IMR-90 (cell line): ENCODE results near the gene PPARD. TPM values are rescaled to one million over a fixed set of nuclear protein-coding genes. Genes with fewer than 3 reads are reported as not detected.

Experiments
- ATAC-seq: fragments of 200-7000 bp; cut with Tn5 transposase; 2 replicates; pipeline ENCODE4 v1.9.1; 2020; ENCODE audit warnings: low read depth, mild to moderate bottlenecking, moderate library complexity
- BruUV-seq: library from RNA; stranded (reverse); fragments of 400-500 nt; replicated peaks from 2 replicates; lab custom pipeline; 2021; lab: Mats Ljungman, UMichigan
- CTCF ChIA-PET: fragments of 300-600 bp; formaldehyde crosslinking; extraction: SDS; loops from one replicate; lab custom pipeline; 2021; ENCODE audit warnings: antibody characterized with exemption; lab: Yijun Ruan, JAX
- POLR2A ChIA-PET: fragments of 300-600 bp; sonication (Branson Sonifier 250); formaldehyde crosslinking; loops from one replicate; lab custom pipeline; 2022; ENCODE audit warnings: antibody characterized with exemption; ENCODE audit not compliant: unreplicated experiment; lab: Charles Lee
- DNase-seq: peaks from one replicate; pipeline ENCODE4 v3.0.0; 2013
- H2AFZ ChIP-seq: replicated peaks from 2 replicates; pipeline ENCODE3; 2013; ENCODE audit warnings: low read length, mild to moderate bottlenecking; ENCODE audit not compliant: poor library complexity
- H2AK5ac ChIP-seq: 2 replicates; pipeline ENCODE4 v1.6.1; 2013; ENCODE audit warnings: low read depth, low read length, inconsistent platforms
- H2AK9ac ChIP-seq: replicated peaks from 2 replicates; pipeline ENCODE3; 2013; ENCODE audit warnings: mild to moderate bottlenecking, low read depth, low read length, moderate library complexity; ENCODE audit not compliant: poor library complexity
- H2BK120ac ChIP-seq: 2 replicates; pipeline ENCODE4 v1.6.1; 2013; ENCODE audit warnings: low read depth, low read length, inconsistent platforms
- H2BK15ac ChIP-seq: 3 replicates; pipeline ENCODE4 v1.6.1; 2013; ENCODE audit warnings: low read depth, low read length, inconsistent platforms
- H2BK20ac ChIP-seq: 2 replicates; pipeline ENCODE4 v1.6.1; 2013; ENCODE audit warnings: low read depth, mild to moderate bottlenecking, inconsistent platforms, low read length, moderate library complexity
- H2BK5ac ChIP-seq: 2 replicates; pipeline ENCODE4 v1.6.1; 2013; ENCODE audit warnings: mild to moderate bottlenecking, low read depth, low read length, inconsistent platforms; ENCODE audit not compliant: poor library complexity, severe bottlenecking
- H3K14ac ChIP-seq: replicated peaks from 2 replicates; pipeline ENCODE4 v1.6.1; 2013; ENCODE audit warnings: low read depth, low read length, inconsistent platforms
- H3K18ac ChIP-seq: 2 replicates; pipeline ENCODE4 v1.6.1; 2013; ENCODE audit warnings: low read depth, low read length, control low read depth
- H3K23ac ChIP-seq: 2 replicates; pipeline ENCODE4 v1.6.1; 2013; ENCODE audit warnings: low read depth, low read length, inconsistent platforms
- H3K27ac ChIP-seq: 2 replicates; pipeline ENCODE4 v1.5.1; 2013; ENCODE audit warnings: mild to moderate bottlenecking, control low read depth, low read length; ENCODE audit not compliant: insufficient read depth
- H3K27me3 ChIP-seq: 2 replicates; pipeline ENCODE4 v1.6.1; 2013; ENCODE audit warnings: low read length; ENCODE audit not compliant: control insufficient read depth, insufficient read depth
- H3K36me3 ChIP-seq: 2 replicates; pipeline ENCODE4 v1.6.1; 2013; ENCODE audit warnings: low read length, mixed read lengths; ENCODE audit not compliant: control insufficient read depth, insufficient read depth
- H3K4ac ChIP-seq: 2 replicates; pipeline ENCODE4 v1.6.1; 2013; ENCODE audit warnings: low read depth, low read length, inconsistent platforms
- H3K4me1 ChIP-seq: 2 replicates; pipeline ENCODE4 v1.6.1; 2013; ENCODE audit warnings: low read length, mixed read lengths; ENCODE audit not compliant: control insufficient read depth, insufficient read depth
- H3K4me2 ChIP-seq: 2 replicates; pipeline ENCODE4 v1.6.1; 2013; ENCODE audit warnings: low read depth, mild to moderate bottlenecking, control low read depth, low read length, moderate library complexity
- H3K4me3 ChIP-seq: 2 replicates; pipeline ENCODE4 v1.5.1; 2013; ENCODE audit warnings: low read depth, mild to moderate bottlenecking, control low read depth, low read length, moderate library complexity; ENCODE audit not compliant: insufficient read depth
- H3K56ac ChIP-seq: 2 replicates; pipeline ENCODE4 v1.6.1; 2013; ENCODE audit warnings: low read length, inconsistent platforms; ENCODE audit not compliant: insufficient read depth; ENCODE audit errors: extremely low read depth
- H3K79me1 ChIP-seq, 2 experiments: 2 replicates each; pipeline ENCODE4 v1.6.1; 2013; ENCODE audit warnings: low read length in 2 of 2, inconsistent platforms in 1 of 2, low read depth in 1 of 2
- H3K9ac ChIP-seq: 2 replicates; pipeline ENCODE4 v1.6.1; 2013; ENCODE audit warnings: low read depth, low read length, control low read depth
- H3K9me1 ChIP-seq: 2 replicates; pipeline ENCODE4 v1.6.1; 2013; ENCODE audit warnings: low read length, inconsistent platforms; ENCODE audit not compliant: insufficient read depth
- H3K9me3 ChIP-seq: 2 replicates; pipeline ENCODE4 v1.6.1; 2013; ENCODE audit warnings: low read length; ENCODE audit not compliant: control insufficient read depth, insufficient read depth
- H4K20me1 ChIP-seq: 2 replicates; pipeline ENCODE4 v1.6.1; 2013; ENCODE audit warnings: low read length, inconsistent platforms; ENCODE audit not compliant: insufficient read depth
- H4K5ac ChIP-seq: 2 replicates; pipeline ENCODE4 v1.6.1; 2013; ENCODE audit warnings: mild to moderate bottlenecking, low read depth, low read length, control low read depth
- H4K8ac ChIP-seq, 2 experiments: 2 replicates each; pipeline ENCODE4 v1.6.1; 2013; ENCODE audit warnings: low read depth in 2 of 2, low read length in 2 of 2, control low read depth in 1 of 2, inconsistent platforms in 1 of 2
- H4K91ac ChIP-seq: 2 replicates; pipeline ENCODE4 v1.6.1; 2013; ENCODE audit warnings: low read depth, low read length, inconsistent platforms; ENCODE audit not compliant: insufficient read depth
- MAFK ChIP-seq: IDR thresholded peaks from 2 replicates; pipeline ENCODE4 v1.6.1; 2012; ENCODE audit warnings: low read depth, low read length, improper control_type of control experiment
- RAD21 ChIP-seq: IDR thresholded peaks from 2 replicates; pipeline ENCODE4 v1.6.1; 2012; ENCODE audit warnings: low read length, improper control_type of control experiment
- RFX5 ChIP-seq: IDR thresholded peaks from 2 replicates; pipeline ENCODE4 v1.8.0; 2012; ENCODE audit warnings: low read depth, mild to moderate bottlenecking, low read length, moderate library complexity
- WGBS, 2 experiments: methylation state at CpG; one replicate each; pipeline versions ENCODE4 v1.1.5 to v1.1.7; 2013; ENCODE audit warnings: missing lambda C conversion rate in 2 of 2; ENCODE audit not compliant: insufficient read length in 1 of 2; ENCODE audit errors: extremely low coverage in 2 of 2; 5-methylcytosine and 5-hydroxymethylcytosine counted together
- dilution Hi-C: fragments of 300-500 bp; cut with HindIII; formaldehyde crosslinking; loops from one replicate; pipeline ENCODE4 v1.14.3; 2018; ENCODE audit warnings: low sequenced_read_pairs; ENCODE audit not compliant: unreplicated experiment
- in situ Hi-C: fragments of 300-500 bp; cut with MboI; formaldehyde crosslinking; loops from 3 replicates; pipeline ENCODE4 v1.14.3; 2019; ENCODE audit warnings: low sequenced_read_pairs, inconsistent platforms, mixed read lengths
- intact Hi-C: fragments of 100-400 bp; cut with micrococcal nuclease; formaldehyde crosslinking; loops from 2 replicates; pipeline ENCODE4 v1.10.0; 2022
- polyA plus RNA-seq, 3 experiments: library from polyadenylated mRNA; depleted of rRNA; stranded (reverse); fragments of >200 nt; gene quantifications; 2 replicates each; pipeline ENCODE4 v1.2.3, GENCODE V29; 2012; ENCODE audit warnings: low replicate concordance in 1 of 3
- total RNA-seq: library from RNA; depleted of rRNA; stranded (reverse); fragments of >200 nt; gene quantifications from 2 replicates; pipeline ENCODE4 v1.2.3, GENCODE V29; 2012
- TF ChIP-seq, protein P1 (sequence below): fragments of 150-350 bp; IDR thresholded peaks from 2 replicates; pipeline ENCODE4 v1.6.1; 2017; ENCODE audit warnings: mild to moderate bottlenecking, antibody characterized with exemption, low read length, low read depth

PPARD gene
- total and polyA plus RNA-seq, 2 of the 4 experiments (the other 2 are of a cell fraction): 10.4 to 69.0 TPM

DNA sequence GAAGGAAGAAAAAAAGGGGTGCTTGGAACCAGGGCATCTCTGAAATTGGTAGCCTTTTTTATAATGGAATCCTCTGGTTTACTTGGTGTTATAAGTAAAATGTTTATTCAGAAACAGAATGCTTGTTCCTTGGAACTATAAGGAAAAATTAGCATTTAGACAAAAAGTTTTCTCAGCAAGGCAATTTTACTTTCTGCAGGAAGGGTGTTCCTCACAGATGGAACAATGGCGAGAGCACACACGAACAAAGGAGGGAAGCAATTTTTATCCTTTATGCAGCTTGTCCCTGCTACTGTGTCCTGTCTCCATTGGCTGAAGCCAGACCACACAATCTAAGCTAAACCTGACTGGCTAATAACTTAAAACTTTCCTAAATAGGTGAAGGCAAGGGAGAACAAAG lies 87.1 kb downstream of the PPARD start:
- peaks cover 6% of the 10 kb centered on the region for H3K9me3 ChIP-seq
- no peak overlapping the region for H3K4me2 ChIP-seq
- H3K9me1 ChIP-seq: peaks cover 30% of the 10 kb centered on the region
- H4K91ac ChIP-seq: peak overlapping the region; percentile 99
- H4K20me1 ChIP-seq: no peaks in the 10 kb centered on the region
- CTCF ChIA-PET: interaction anchor here (2.9 kb wide), 1 partner anchor 10 kb away, joined by 8 read pairs; no protein-coding TSS in a partner anchor
- in situ Hi-C loops: no loop called here
- peaks cover 42% of the 10 kb centered on the region for H3K4me1 ChIP-seq
- H3K79me1 ChIP-seq: peaks cover 23 to 32% of the 10 kb centered on the region in 2 experiments
- peak overlapping the region; percentile 84 to 96 for H4K8ac ChIP-seq
- H3K23ac ChIP-seq: peak overlapping the region; percentile 78; the same call in 1 of the 2 replicates
- H2BK15ac ChIP-seq: peak overlapping the region; percentile 96; the same call in 2 of the 3 replicates
- DNase-seq (no peak), ATAC-seq (no peak)
- H3K14ac ChIP-seq: peak overlapping the region; percentile 67
- H3K4me3 ChIP-seq: no peak overlapping the region
- H3K56ac ChIP-seq: peak overlapping the region; percentile 95; the same call in 1 of the 2 replicates
- TF ChIP-seq, protein P1, sequence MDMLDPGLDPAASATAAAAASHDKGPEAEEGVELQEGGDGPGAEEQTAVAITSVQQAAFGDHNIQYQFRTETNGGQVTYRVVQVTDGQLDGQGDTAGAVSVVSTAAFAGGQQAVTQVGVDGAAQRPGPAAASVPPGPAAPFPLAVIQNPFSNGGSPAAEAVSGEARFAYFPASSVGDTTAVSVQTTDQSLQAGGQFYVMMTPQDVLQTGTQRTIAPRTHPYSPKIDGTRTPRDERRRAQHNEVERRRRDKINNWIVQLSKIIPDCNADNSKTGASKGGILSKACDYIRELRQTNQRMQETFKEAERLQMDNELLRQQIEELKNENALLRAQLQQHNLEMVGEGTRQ: no peak
- TF ChIP-seq MAFK (no peak), RFX5 (no peak), RAD21 (no peak)
- intact Hi-C loops: no loop called here
- peaks cover 17% of the 10 kb centered on the region for H3K36me3 ChIP-seq
- H2AK9ac ChIP-seq: no peak overlapping the region
- peak overlapping the region; percentile 97 for H2BK5ac ChIP-seq
- H3K4ac ChIP-seq: peak overlapping the region; percentile 98
- dilution Hi-C loops: no loop called here
- H2BK20ac ChIP-seq: peak overlapping the region; percentile 96
- POLR2A ChIA-PET: no interaction called here
- peak overlapping the region; percentile 88 for H3K18ac ChIP-seq
- H2AK5ac ChIP-seq: peak overlapping the region; percentile 99
- no CpG with 5 or more reads among the region's 2 CpGs for WGBS, 2 experiments
- H4K5ac ChIP-seq: peak overlapping the region; percentile 83
- H3K27me3 ChIP-seq: no peaks in the 10 kb centered on the region
- peak overlapping the region; percentile 96 for H2BK120ac ChIP-seq
- no peak overlapping the region for H2AFZ ChIP-seq
- H3K27ac ChIP-seq: peak overlapping the region; percentile 98; the same call in 1 of the 2 replicates
- no peak overlapping the region for H3K9ac ChIP-seq
- BruUV-seq: no TSS peak
